A549 treated with AZD2906 at 1 μM for 4 hours (cell line): ENCODE measurements around the gene ZNF565. TPM values are rescaled to one million over a fixed set of nuclear protein-coding genes. Genes with fewer than 3 reads are reported as not detected.

Experiments
- total RNA-seq: library from RNA; stranded (reverse); fragments of 200-300 nt; extraction: Qiagen RNA extraction; gene quantifications from 5 replicates; pipeline ENCODE4 v1.2.3, GENCODE V29; 2022

Gene ZNF565
- 3.7 to 4.9 TPM (median 4.1 TPM) in 5 replicates for total RNA-seq

DNA sequence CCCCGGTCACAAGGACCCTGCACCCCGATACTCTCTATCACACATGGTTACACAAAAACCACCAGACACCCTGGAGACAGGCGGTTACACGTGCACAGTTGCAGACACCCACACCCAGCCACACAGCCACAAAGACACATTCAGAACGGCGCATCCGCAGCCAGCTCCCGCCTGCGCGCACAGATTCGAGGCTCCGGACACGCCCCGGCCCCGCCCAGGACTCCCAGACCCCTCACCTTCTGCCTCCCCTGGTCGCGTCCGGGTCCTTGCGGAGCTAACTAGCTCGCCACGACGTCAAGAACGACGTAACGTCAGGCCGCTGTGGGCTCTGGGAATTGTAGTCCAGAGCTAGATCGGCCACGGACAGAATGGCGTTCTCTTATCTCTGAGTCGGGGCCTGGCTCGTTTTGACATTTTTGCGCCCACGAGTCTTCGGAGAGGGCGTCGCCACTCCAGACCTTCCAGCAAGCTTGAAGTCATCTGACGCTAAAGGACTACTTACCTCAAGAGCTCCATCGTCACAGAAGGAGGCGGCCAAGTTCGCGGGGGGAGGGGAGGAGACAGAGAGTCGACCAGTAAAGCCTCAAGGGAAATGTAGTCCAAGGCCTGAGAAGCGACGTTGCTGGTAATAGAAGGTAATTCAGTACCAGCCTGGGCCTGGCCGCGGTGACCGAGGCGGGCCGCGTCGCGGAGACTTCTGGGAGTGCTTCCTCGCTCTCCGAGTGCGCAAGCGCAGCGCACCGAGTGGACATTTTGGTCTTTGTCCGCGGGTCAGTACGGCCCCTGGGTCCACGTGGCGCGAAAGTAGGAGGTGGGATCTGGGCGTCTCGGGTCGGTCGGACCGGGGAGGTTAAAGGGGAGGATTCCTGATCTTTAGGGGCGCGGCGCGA is at the start of gene ZNF565, which contains the start of gene ZNF146:
Gene ZNF565, minus strand, starts transcription at position 280 of the 890 bp plus-strand sequence. CDS start 12,680 bp downstream, outside the sequence.
Gene ZNF146, plus strand, starts transcription at position 721 of the 890 bp plus-strand sequence. CDS start 21,335 bp downstream, outside the sequence.

DNA sequence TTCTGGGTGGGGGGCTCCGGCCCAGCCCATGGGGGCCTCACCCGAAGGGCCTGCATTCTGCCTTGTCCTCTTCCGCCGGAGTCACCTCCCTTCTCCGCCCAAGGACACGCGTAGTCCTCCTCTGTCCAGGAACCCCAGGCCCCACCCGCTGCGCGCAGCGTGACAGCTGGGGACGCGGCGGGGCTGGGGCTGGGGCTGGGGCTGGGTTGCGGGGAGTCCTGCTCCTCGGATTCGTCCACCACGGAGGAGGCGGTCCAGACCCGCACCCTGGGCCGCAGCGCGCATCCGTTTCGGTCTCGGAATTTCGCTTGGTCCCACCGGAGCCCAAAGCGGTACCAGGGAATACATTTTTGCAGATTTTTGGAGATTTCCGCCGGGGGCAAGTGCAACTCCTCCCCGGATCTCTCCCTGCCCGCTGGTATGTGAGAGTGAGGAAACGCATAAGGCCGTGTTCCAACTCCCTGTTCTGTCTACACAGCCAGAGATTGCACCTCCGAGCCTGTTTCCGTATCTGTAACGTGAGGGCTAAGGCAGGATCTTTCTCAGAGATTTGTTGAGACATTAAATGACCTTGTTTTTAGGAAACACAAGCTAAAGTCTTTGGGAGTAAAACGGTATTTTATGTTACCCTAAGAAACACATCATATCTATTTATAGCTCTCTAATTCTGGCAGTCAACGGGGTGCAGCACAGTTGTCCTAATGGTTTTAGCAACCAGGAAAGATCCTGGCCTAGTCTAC is 61.9 kb downstream of the ZNF565 start, which contains the start of gene COX7A1:
Gene COX7A1, minus strand, starts transcription at position 96 of the 740 bp plus-strand sequence. Its CDS starts 40 bp downstream, at position 56.

DNA sequence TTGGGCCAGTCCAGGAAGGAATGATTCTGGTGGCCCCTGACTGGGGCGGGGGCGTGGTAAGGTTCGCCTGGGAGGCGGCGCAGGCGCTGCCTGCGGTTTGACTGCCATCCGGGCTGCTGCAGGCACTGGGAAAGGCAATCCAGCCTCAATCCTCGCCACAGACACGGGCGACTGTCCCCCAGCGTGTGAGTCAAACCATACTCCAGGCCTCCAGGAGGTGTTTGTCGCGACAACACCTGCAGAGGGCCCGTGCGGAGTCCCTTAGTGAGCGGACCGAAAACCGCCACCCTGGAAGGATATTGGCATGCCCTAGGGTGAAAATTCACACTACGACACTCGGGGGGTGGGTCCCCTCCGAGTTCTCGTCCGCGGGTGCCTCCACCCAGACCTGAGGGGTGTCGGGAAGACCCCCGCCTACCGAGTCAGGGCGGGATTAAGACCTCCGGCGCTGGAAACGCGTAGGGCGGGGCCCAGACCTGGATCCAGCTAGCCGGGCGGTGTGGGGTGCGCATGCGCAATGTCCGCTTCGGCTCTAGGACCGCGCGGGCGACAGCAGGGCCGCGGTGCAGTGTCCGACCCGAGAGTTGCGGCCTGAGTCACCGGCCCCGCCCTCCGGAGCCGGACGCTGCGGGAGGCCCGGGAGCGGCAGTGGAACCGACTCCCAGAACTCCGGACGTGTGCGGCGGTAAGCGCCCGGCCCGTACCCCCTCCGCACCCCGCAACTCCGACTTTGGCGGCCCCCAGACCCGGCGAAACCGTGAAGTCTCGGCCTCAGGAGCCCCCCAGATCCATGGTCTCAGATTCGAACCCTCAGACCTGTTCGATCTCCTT is 74.8 kb downstream of the ZNF565 start, which contains the start of gene CAPNS1:
Gene CAPNS1, plus strand, starts transcription at position 594 of the 831 bp plus-strand sequence. CDS start 946 bp downstream, outside the sequence.

Other genes starting within 250 kb of the ZNF565 start
- 32.3 to 50.8 TPM (median 46.9 TPM) in 5 replicates for gene SDHAF1, start 219.5 kb downstream of the ZNF565 start, total RNA-seq
- 0.04 to 0.50 TPM (median 0.25 TPM) in 5 replicates for gene SYNE4, start 205.9 kb downstream of the ZNF565 start, total RNA-seq
- 23.0 to 25.8 TPM (median 24.4 TPM) in 5 replicates for gene ALKBH6, start 200.5 kb downstream of the ZNF565 start, total RNA-seq
- 0.46 to 1.3 TPM (median 0.78 TPM) in 5 replicates for gene CLIP3, start 181.8 kb downstream of the ZNF565 start, total RNA-seq
- gene THAP8, start 160.4 kb downstream of the ZNF565 start, total RNA-seq = 5.3 to 8.4 TPM (median 7.5 TPM) in 5 replicates
- gene WDR62, start 159.8 kb downstream of the ZNF565 start, total RNA-seq = 21.3 to 28.1 TPM (median 25.4 TPM) in 5 replicates
- 0.19 to 0.32 TPM (median 0.29 TPM) in 4 of 5 replicates, not detected in the other for gene OVOL3, start 103.5 kb downstream of the ZNF565 start, total RNA-seq
- gene POLR2I, start 99.8 kb downstream of the ZNF565 start, total RNA-seq = 225 to 266 TPM (median 251 TPM) in 5 replicates
- gene TBCB, start 99.2 kb downstream of the ZNF565 start, total RNA-seq = 435 to 567 TPM (median 554 TPM) in 5 replicates
- gene CAPNS1, start 74.6 kb downstream of the ZNF565 start, total RNA-seq = 1,516 to 2,255 TPM (median 2,139 TPM) in 5 replicates
- gene COX7A1, start 62.2 kb downstream of the ZNF565 start, total RNA-seq = not detected in 5 replicates
- gene ZNF146, start 441 bp upstream of the ZNF565 start, total RNA-seq = 104 to 170 TPM (median 114 TPM) in 5 replicates
- gene ZFP14, start 164.5 kb upstream of the ZNF565 start, total RNA-seq = 1.5 to 2.3 TPM (median 2.0 TPM) in 5 replicates
- gene ZFP82, start 204.0 kb upstream of the ZNF565 start, total RNA-seq = 1.5 to 2.2 TPM (median 1.8 TPM) in 5 replicates